HUDEP-2 (cell line): ENCODE data around the gene TIMM17B.

Source experiments
- DNase-seq, 76 experiments: peaks; one replicate each; lab custom pipeline; 2025; ENCODE audit not compliant: unreplicated experiment in 76 of 76; lab: John Stamatoyannopoulos, UW

The TIMM17B gene

DNA sequence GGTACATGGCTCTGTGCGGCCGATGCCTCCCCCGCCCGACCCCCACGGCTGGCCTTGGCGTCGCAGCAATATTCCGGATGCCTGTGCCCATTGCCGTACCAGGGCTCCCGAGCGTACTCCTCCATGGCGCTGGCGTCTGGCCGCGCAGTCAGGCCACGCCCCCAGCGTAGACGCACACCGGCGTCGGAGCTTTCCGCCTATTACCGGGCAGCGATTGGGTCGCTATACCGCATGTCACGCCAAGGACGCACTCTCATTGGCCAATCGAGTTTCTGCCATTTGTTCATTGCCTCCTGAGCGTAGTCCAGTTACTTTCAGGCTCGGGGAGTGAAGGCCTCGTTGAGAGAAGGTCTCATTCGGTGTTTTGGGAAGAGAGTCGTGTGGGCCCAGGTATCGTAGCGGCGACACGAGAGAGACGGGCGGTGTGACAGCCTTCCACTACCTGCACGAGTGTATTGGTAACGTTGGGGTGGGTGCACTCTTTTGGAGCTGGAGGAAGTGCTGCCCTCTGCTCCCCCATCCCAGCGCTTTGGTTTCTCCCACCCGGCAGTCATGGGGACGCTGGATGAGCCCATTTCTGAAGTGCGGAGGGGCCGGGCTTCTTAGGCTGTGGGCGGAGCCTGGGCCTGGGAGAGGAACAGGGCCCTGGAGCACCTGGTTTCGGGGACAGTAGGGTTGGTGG lies at the start of gene TIMM17B, which contains the start of gene PQBP1:
Gene TIMM17B, minus strand, starts transcription at position 144 of the 682 bp plus-strand sequence. Its CDS starts 19 bp downstream, at position 125.
Gene PQBP1, plus strand, starts transcription at position 306 of the 682 bp plus-strand sequence. CDS start 580 bp downstream, outside the sequence.
- peak in 75 of 76 experiments; percentile 18 to 91 (median 80) for DNase-seq

DNA sequence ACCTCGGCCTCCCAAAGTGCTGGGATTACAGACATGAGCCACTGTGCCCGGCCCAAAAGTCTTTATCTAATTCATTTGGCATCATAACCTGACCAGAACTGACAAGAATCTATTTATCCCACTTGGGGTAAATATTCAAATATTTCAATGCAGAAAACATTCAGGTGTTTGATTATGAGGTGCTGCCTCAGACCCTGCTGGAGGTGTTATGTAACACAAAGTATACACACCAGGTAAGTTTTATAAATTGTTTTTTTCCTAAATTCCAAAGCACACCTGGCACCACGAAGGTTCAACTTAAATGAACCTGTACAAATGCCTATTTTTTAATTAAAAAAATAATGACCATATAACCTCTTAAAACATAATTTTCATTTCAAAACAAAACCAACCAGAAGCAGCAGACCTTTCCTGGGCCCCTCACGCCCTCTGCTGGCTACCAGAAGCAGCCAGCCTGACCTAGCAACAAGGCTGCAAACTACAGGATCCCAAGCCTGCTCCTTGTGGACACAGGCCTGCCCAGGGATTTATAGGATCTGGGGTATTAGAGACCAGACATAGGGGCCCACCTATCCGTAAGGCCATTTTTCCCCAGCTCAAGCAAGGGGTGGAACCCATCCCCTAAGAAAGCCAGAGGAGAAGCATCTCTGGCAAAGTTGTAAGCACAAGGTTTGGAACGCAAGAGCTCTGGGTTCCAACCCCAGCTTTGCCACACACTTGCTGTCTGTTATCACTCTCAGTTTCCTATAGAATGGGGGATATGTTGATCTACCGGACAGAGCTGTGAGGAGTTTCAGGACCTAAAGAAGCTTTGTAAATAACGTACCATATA lies 48.2 kb upstream of the TIMM17B start:
- DNase-seq, result peak in 33 of 76 experiments; percentile 0 to 33 (median 9)

DNA sequence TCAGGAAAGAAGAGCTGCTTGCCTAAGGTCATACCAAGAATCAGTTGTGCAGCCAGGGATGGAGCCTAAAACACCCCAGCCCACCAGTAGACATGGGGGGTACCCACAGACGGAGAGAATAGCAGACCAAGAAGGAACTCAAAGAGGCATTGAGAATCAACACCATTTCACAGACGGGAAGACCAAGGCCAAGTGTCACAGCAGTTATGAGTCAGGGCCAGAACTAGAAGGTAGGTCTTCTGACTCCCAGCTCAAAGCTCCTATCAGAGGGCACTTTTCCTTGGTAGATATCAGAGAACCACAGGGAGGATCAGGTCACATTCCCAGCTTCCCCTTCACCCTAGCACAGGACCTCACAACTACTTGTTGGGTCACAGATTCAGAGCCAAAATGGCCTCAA lies 45.3 kb upstream of the TIMM17B start:
- no peak for DNase-seq

DNA sequence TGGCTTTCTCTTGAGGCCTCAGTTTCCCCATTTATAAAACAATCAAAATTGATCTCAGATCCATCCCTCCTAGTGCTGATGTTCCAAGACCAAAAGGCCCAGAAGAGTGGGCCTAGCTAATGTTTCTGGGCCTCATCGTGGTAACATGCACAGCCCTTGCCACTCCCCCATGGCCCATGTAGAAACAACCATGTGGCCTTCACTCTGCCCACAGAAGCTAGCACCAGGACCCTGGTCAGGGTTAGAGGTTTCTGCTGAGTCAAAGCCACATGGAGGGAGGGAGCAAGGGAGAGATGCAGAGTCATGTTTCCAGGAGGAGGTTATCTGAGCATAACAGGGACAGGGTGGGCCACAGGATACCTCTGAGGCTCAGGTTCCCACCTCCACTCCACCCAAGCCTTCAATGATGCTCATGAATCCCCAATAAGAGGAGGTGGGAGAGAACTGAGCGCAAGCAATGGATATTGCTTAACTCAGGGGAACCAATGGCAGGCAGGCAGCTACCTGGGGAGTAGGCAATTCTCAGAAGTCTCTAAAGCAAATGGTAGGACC lies 42.9 kb upstream of the TIMM17B start:
- DNase-seq, result peak in 49 of 76 experiments; percentile 2 to 69 (median 25)

DNA sequence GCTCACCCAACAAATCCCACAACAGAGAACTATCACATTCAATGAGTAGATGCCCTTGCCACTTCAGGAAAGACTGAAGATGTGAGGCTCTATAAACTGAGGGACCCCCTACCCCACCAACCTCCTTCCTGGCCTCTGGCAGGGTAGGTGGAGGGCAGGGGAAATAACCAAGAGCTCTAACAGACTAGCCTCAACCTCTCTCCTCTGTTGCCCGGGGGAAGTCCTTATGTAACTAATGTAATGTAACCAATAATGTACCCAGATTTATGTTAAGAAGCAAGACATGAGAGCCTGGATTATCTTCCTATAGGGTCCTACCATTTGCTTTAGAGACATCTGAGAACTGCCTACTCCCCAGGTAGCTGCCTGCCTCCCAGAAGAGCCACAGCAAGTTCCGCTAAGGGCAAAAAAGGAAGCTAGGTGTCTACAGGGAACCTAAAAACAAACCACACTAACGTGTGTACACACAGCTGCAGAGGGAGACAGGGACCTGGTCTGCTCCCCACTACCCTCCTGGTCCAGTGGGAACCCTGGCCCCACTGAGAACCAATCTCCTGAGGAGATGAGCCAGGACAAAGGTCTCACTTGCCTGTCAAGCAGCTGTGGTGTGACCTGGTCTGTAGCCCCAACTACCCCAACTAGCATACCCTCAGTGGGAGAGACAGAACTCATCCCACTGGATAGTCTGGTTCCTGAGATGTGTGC lies 42.1 kb upstream of the TIMM17B start:
- no peak for DNase-seq

DNA sequence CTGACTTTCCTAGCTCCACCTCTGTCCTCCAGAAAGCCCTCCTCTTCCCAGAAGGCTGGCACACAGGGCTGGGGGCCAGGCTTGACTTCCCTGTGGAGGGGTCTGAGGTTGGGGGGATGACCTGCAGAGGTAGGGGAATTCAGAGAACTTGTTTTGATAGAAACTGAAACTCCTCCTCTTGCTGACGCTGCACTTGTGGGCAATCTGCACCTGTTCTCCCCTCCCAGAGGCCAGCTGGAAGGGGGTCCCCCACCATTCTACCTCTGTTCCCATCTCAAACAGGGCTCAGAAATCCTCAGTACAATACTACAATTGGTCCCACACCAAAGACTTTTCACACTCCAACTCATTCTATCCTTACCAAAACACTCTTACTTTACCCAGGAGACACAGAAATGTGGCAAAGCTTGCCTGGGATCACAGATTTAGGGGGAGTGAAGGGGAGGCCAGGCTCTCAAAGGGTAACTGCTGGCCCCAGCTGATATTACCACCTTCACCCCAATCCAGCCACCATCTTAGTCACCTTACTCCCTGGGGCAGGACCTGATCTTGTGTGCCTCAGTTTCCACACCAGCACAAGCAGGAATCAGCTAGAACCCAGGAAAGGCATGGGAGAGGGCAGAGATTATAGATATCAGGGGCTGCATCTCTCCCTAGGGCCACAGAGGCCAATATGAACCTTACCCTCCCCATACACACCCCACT lies 41.3 kb upstream of the TIMM17B start:
- no peak for DNase-seq

DNA sequence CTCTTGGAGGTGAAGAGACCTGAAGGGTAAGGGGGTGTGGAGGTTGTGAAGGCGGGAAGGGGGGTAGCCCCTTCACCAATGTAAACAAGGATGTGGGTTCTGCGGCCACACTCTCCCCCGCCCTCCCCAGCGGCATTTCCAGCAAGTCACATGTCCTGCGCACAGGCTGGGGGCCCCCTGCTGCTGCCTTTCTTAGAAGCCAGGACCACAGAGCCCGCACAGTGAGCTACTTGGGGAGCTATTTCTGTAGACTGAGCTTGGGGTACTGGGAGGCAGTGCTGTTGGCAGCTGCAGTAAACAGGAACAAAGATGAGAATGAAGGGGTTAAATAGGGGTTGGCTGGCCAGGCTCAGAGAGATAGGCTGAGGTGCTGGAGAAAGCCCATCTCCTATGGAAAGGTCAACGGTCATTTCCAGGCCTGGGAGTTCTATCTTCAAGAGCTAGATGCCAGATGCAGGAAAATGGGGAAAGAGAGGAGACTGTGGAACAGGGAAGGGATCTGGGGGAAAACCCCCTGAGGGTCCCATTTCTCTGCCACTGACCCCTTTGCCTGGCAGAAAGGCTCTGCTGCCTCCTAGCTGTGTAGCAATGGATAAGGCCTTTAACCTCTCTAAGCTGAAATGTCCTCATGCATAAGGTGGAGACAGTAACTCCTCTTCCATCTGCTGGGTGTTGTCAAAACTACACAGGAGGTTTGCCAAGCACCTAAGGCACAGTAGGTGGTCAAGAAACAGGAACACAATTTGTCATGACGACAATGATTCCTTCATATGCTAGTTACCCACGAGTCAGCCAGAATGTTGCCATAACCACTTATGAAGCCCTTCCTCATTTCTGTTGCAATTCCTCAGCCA lies 39.7 kb upstream of the TIMM17B start:
- DNase-seq, result peak in 41 of 76 experiments; percentile 0 to 73 (median 20)

DNA sequence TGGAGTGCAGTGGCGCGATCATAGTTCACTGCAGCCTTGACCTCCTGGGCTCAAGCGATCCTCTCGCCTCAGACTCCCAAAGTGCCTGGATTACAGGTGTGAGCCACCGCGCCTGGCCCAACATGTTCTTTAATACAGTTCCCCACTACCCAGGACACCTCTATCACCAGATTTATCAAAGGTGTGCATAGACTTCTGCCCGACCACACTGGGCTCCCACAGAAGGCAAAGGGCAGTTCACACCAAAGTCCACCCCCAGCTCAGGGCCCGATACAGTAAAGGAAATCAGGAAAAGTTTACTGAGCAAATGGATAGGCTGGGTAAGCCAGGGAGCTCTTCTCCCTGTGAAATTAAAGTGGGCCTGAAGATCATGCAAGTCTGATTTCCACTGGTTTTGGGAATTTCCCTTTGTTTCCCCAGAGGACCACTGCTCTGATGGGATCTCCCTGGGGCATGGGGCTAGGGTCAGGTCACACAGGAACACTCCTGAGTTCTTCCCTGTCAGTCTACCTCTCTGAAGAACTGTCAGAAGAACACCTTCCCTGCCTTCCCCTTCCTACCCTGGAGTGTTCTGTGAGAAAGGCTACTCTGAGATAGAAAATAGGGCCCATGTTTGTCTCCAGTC lies 39.0 kb upstream of the TIMM17B start:
- no peak for DNase-seq

DNA sequence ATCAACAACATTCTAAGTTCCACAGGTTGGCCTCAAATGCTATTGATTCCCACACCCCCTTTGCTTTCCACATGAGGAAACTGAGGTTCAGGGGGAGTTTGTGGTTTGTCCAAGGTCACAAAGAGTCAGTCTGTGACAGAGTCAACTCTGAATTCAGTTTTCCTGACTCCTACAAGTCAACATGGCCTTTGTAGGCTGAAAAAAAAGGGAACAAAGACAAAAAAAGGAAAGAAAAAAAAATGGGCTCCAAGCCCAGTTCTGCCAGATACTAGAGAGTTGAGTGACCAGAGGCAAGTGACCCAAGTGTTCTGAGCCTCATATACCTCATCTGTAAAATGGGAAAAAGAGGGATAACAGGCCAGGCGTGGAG lies 37.7 kb upstream of the TIMM17B start:
- DNase-seq, result no peak

DNA sequence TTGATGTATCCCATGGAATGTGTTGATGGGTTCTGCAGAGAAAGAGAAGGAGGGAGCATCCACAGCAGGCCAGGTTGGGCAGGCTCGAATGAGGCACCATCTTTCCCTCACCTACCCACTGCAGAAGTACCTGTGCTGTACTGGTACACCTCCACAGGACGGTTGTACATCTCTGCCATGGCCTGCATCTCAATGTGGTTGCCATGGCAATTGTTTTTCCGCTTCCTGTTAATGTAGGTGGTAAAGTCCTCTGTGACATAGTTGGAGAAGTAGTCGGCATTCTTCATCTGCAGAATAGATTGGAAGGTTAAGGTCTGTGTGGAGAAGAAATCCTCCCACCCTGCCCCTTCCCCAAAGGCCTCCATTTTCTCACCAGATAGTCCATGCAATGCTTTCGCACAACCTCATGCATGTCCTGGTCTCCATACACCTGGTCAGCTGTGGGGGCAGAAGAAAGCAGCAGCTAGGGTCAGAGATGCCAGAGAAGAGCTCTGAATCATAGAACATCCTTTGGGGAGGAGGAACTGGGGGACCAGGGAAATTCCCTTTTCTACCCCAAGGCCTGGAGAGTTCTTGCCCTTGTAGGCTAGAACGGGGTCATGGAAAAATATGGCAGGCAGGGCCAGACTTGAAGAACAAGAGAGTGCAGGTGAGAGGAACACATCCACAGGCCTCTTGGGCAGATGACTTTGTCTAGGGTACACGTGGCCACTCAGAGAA lies 37.2 kb upstream of the TIMM17B start:
- no peak for DNase-seq

DNA sequence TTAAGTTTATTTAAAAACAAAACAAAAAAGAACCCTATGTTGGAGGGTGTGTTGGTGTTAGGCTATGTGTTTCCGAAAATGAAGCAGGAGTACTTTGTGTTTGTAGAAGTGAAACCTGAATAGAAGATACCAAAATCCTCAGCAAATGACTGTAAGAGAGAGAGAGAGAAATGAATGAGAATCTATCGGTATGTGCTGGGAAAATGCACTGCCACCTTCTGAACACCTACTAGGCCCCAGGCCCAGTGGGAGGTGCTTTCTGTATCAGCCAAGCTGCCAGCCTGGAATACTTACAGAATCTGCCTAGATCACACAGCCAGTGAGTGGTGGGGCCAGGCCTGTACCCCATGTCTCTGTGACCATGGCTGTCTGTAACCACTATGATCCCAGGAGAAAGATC lies 36.2 kb upstream of the TIMM17B start:
- no peak for DNase-seq

DNA sequence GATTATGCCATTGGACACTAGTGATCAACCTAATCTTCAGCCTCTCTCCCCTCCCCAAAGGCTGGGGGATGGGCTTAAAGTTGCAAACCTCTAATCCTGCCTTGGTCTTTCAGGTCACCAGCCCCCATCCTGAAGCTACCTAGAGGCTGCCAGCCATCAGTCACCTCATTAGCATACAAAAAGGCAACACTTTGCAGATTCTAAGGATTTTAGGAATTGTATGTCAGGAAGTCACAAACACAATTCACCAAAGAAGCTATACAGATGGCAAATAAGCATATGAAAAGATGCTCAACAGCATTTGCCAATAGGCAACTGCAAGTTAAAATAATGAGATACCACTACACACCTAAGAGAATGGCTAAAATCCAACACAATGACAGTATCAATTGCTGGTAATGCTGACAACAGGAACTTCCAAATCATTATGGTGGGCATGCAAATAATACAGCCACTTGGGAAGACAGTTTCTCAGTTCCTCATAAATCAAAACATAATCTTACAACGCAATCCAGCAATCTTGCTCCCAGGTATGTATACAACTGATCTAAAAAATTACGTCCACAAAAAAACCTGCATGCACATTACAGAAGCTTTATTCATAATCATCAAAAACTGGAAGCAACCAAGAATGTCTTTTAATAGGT lies 30.3 kb upstream of the TIMM17B start:
- DNase-seq, result no peak

DNA sequence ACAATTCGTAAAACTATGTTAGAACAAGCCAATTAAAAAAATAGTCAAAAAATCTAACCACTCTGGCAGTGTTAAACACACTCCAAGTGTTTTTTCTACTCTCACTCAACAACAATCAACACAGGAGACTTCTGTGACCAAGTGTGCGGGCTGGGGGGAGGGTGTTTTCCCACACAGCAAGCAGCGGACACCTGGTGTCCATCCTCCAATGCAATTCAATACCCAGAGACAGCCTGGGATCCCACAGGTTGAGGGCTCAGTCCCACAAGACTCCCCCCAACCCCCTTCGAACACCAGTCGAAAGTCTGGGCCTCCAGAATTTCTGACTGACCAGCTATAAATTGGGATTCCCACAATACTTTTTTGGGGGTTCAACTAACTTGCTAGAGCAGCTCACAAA lies 29.6 kb upstream of the TIMM17B start:
- no peak for DNase-seq

DNA sequence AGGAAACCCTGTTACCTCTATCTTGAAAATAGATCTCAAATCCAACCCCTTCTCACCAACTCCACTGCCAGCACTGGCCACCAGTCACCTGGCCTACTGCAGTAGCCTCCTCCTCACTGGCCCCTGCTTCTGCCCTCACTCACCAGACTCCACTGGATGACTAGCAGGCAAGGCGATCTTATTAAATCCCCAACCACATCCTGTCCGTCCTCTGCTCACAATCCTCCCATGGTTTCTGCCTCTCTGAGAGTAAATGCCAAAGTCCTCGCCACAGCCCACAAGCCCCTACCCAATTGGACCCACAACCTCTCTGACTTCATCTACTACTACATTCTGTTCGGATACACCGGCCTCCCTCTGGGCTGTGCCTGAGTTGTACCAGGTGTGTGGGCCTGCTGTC lies 26.7 kb upstream of the TIMM17B start:
- no peak for DNase-seq

DNA sequence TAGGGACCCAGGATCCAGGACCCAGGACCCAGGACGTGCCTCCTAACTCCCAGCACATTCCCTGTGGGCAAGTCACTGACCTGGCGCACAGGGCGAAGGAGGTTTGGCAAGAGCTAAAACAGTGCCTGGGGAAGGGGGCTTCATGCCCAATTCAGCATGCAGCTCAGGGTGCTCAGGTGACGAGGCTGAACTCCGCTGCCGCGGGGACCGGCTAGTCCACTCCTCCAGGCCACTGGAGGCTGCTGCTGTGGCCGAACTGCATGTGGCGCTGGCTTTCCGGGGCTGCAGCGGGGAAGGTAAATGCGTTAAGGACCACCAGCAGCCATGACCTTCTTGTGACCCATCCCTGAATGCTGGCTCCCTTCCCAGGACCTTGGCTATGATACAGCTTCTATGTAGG lies 26.2 kb upstream of the TIMM17B start:
- DNase-seq, result no peak

DNA sequence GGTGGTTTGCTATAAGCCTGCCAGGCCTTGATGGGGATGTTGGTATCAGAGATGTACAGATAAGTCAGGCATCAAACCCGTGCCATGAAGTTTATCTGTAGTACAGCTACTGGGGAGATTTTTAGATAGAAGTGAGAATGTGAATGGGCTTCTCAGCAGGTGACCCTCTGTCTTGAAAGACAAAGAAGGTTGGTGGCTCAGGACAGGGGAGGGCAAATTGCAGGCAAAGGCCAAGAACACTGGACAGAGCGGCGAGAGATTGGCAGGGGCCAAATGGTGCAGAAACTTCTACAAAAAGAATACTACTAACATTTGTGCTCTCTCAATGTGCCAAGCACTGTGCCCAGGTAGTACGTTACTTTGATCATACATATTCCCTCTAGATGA lies 23.1 kb upstream of the TIMM17B start:
- DNase-seq, result peak in 3 of 76 experiments; percentile 3 to 46 (median 18)

DNA sequence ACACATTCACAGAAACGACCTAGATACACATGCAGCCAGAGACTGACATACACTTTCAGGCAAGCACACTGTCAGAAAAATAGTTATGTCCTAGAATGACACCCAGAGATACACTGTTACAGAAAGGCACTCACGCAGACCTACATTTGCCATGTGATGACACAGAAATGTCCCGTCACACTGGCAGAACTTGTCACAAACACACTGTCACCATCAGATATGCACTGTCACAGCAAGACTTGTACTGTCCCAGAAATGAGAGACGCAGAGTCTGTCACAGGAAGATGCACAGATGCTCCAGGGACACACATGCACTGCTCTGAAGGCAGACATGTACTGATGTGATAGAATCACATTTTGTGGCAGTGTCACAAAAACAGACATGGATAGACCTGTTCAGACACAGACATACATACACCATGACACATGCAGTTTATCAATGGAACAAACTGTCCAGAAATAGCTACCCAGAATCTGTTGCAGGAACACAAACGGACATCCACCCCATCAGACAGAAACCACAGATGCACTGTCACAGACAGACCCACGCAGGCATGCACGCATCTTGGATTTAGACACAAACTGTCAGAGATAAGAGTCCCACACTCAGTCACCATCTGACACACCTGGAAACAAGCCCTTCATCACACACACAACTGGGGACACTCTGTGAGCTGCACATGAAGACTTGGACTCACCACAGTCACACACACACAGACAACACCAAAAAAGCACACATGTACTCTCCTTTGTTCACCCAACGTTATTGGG lies 22.6 kb upstream of the TIMM17B start:
- peak in 23 of 76 experiments; percentile 0 to 46 (median 14) for DNase-seq
